HG03060 (cell line): Measurements from ENCODE around the gene SPINK6.

Experiments
- ATAC-seq: cut with Tn5 transposase; IDR thresholded peaks from one replicate; pipeline ENCODE4 v1.9.1; 2021; ENCODE audit warnings: low read depth, moderate number of reproducible peaks; ENCODE audit not compliant: unreplicated experiment

SPINK6 gene

GRCh38 chr5:148214665-148215185 is 11.9 kb downstream of the SPINK6 start:
- no peak for ATAC-seq

- ATAC-seq, result no peak
Measured at GRCh38 chr5:148221508-148221907, 18.7 kb downstream of the SPINK6 start.

DNA sequence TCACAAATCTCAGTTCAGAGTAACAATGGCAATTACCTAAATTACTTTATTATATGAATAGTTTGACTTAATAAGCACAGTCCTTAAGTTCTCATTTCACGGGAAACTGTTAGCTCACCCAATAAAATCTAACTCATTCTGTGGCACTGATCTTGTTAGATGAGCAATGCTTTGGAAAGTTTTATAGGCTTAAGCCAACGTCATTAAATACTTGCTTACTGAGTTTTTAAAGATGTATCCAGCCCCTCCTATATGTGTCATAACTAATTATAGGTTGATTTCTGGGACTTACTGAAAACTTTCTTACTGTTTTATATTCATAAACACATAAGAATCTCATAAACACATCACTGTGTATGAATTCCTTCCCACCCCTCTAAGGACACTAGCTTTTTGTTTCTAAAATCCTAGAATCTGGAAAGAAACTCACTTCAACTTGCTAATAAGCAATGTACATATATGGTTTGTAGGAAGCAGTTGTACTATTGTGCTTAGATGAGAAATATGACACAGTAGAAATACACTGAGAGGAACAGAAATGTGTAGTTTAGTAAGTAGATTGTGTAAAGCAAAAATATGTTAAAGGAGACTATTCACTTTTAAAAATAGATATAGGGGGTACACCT is 21.4 kb downstream of the SPINK6 start:
- no peak for ATAC-seq

- no peak for ATAC-seq
Measured at GRCh38 chr5:148228392-148228984, 25.6 kb downstream of the SPINK6 start.

- ATAC-seq, result no peak
Measured at GRCh38 chr5:148229840-148230239, 27.0 kb downstream of the SPINK6 start.

DNA sequence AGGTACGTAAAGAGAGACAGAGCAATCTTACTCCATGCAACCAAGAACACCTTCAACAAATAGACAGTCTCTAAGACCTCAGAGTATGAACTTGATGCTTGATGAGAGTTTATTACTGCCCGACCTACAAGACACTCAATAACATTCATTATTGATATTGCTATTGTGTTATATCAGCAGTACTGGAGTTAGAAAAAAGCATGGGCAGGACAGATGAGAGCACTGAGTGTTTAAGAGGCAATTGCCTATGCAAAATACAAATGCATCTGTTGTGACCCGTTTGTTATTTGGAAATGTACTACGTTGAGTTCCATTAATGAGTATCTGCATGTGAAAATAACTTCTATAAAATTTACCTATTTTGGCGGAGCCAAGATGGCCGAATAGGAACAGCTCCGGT is 27.4 kb downstream of the SPINK6 start:
- no peak for ATAC-seq

DNA sequence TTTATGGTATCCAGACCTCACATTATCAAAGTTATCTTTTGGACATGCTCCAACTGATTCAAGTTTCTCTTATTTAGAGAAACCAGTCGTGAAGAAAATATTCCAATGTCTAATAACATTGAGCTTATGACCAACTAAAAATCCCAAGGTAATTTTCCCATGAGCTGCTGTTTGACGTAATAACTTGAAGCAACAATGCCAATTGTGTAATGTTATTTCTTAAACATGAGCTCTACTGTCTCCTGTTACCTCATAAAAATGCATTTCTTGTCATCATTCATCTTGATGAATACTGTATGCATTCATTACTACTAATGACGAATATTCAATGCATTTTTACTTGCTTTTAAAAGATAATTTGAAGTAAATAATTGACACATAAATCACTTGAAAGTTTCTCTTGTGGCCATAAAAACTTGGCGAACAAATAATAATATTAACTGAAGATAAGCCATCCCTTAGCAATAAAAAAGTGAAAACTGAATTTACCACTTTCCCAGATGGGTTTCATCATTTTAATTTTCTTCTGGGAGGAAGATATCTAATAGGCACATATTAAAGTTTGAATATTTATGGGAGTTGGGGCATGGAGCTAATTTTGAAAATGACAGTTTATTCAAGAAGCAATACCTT is 35.1 kb downstream of the SPINK6 start:
- ATAC-seq, result no peak

GRCh38 chr5:148238418-148238794 is 35.6 kb downstream of the SPINK6 start, which contains the start of gene MARCOL:
TSS of gene MARCOL (plus strand) at chr5:148238525. CDS start at chr5:148238598, 73 bp downstream.
- no peak for ATAC-seq

DNA sequence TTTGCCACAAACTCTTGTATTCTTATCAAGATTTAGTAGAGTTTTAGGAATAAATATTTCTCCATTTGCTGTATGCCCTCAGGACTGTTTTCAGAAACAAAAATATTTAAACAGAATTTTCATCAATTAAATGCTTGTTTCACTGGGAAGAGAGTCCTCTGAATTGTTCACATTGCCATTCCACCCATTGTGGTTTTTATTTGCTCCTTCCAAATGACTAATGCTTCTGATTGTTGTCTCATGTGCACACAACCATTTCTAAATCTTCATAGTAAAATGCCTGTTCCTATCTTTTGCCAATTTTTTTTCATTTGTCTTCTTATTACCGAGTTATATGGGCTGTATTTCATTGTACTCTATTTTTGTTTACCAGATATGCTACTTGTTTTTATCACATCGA is 46.1 kb downstream of the SPINK6 start:
- ATAC-seq, result no peak

DNA sequence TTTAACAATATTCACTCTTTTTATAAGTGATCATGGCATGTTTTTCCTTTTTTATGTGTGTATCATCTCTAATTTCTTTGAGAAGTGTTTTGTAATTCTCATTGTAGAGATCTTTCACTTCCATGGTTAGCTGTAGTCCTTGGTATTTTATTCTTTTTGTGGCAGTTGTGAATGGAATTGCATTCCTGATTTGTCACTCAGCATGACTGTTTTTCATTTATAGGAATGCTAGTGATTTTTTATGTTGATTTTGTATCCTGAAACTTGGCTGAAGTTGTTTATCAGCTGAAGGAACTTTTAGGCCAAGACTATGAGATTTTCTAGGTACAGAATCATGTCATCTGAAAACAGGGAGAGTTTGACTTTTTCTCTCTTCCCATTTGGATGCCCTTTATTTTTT is 52.6 kb downstream of the SPINK6 start:
- no peak for ATAC-seq

DNA sequence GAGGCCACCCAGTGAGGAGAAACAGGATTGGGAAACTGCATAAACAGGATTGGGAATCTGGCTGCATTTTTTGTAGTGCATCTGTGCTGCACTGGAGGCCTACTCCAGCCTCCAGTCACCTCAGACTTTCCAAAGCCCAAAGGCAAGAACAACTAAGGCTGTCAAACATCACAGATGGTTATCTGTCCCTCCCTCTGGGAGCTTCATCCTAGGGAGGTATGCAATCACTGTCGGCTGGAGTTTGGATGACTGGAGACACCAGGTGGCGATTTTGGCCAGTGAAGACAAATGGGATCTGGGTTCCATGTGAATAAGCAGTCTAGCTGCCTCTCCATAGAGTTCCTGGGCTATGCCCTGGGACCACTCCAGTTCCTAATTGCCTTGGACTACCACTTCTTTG is 56.4 kb downstream of the SPINK6 start:
- no peak for ATAC-seq

DNA sequence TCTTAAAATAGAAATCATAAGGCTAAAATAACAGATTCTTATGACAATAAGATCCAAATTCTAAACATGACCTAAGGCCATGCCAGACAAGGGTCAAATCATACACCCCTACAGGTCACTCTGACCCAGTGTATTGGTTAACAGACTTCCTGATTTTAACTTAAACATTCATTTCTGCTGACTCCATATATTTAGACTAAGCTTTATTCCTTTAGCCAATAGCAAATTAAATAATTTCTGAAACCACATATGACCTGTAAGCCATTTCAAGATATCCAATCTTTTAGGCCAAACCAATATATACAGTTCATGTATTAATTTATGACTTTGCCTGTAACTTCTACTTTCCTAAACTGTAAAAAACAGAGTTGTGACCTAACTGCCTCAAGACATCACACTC is 58.4 kb downstream of the SPINK6 start:
- no peak for ATAC-seq
